AG04449 (cell line): ENCODE data around the gene PDCD2L.
A peak's percentile ranks its signal among the peaks of the same experiment; 100 is the strongest.
"Not testable (repeated sequence)": the region's sequence is repeated elsewhere in the genome, so short reads cannot be mapped to it uniquely, and the experiment has no call there.

Experiments used
- CTCF ChIA-PET: fragments of 350-600 bp; formaldehyde crosslinking; extraction: SDS; loops from one replicate; lab custom pipeline; 2021; ENCODE audit warnings: antibody characterized with exemption; lab: Yijun Ruan, JAX
- POLR2A ChIA-PET: fragments of 400-600, 350-600 bp; formaldehyde crosslinking; extraction: SDS; loops from one replicate; lab custom pipeline; 2020; ENCODE audit warnings: antibody characterized with exemption, inconsistent platforms; lab: Yijun Ruan, JAX
- DNase-seq: peaks from one replicate; pipeline ENCODE4 v3.0.0-alpha.2; 2010; ENCODE audit warnings: low read depth, low spot score
- H3K4me3 ChIP-seq: 2 replicates; pipeline ENCODE4 v1.5.1; 2011; ENCODE audit warnings: low read depth, mild to moderate bottlenecking, control low read depth, low read length
- CTCF ChIP-seq: IDR thresholded peaks from one replicate; pipeline ENCODE4 v1.5.1; 2011; ENCODE audit warnings: mild to moderate bottlenecking, moderate library complexity, low read length, control low read depth, inconsistent platforms; ENCODE audit not compliant: insufficient read depth; ENCODE audit errors: missing control alignments

The PDCD2L gene

GRCh38 chr19:34393629-34394028, 10.6 kb upstream of the PDCD2L start:
- ChIA-PET POLR2A (no interaction called here), CTCF (interaction anchor here (0.6 kb wide), 1 partner anchor 36 kb away, joined by 3 read pairs; no protein-coding TSS in a partner anchor)
- H3K4me3 ChIP-seq: no peak overlapping the region
- no peak for TF ChIP-seq CTCF
- no peak for DNase-seq

- ChIA-PET POLR2A (no interaction called here), CTCF (interaction anchor here (1.3 kb wide), 1 partner anchor 314 kb away, joined by 3 read pairs; no protein-coding TSS in a partner anchor)
- no peak for DNase-seq
- H3K4me3 ChIP-seq: no peak overlapping the region
- TF ChIP-seq CTCF: no peak
Measured at GRCh38 chr19:34397853-34398252, 6.3 kb upstream of the PDCD2L start.

- POLR2A ChIA-PET: interaction anchor here (0.5 to 0.6 kb wide), 2 partner anchors 12 to 35 kb away, joined by 3 read pairs; no protein-coding TSS in a partner anchor
- TF ChIP-seq CTCF: no peak
- no peak overlapping the region for H3K4me3 ChIP-seq
- no peak for DNase-seq
- CTCF ChIA-PET: no interaction called here
Measured at GRCh38 chr19:34399886-34400285, 4.3 kb upstream of the PDCD2L start.

- DNase-seq, H3K4me3 ChIP-seq, CTCF ChIA-PET, POLR2A ChIA-PET: not testable (repeated sequence)
Measured at GRCh38 chr19:34400844-34401243, 3.4 kb upstream of the PDCD2L start.

GRCh38 chr19:34402074-34402600, 2.1 kb upstream of the PDCD2L start:
- CTCF ChIA-PET: no interaction called here
- no peak overlapping the region for H3K4me3 ChIP-seq
- no peak for DNase-seq
- TF ChIP-seq CTCF: no peak
- POLR2A ChIA-PET: no interaction called here

GRCh38 chr19:34403784-34404108, 453 bp upstream of the PDCD2L start:
- no peak for TF ChIP-seq CTCF
- peak overlapping the region; percentile 97 for H3K4me3 ChIP-seq
- no peak for DNase-seq
- POLR2A ChIA-PET: no interaction called here
- CTCF ChIA-PET: interaction anchor here (0.9 kb wide), 1 partner anchor 9 kb away, joined by 3 read pairs; no protein-coding TSS in a partner anchor

- H3K4me3 ChIP-seq: no peak overlapping the region
- ChIA-PET CTCF (interaction anchor here (0.6 kb wide), 1 partner anchor 84 kb away, joined by 3 read pairs; no protein-coding TSS in a partner anchor), POLR2A (no interaction called here)
- TF ChIP-seq CTCF: no peak
- DNase-seq: no peak
Measured at GRCh38 chr19:34405892-34406660, 1.9 kb downstream of the PDCD2L start.
